GM12865 (cell line): Measurements from ENCODE around the gene SIM2.

Experiments used
- DNase-seq: peaks from one replicate; pipeline ENCODE4 v3.0.0; 2010; ENCODE audit warnings: low read depth
- H3K4me3 ChIP-seq: 2 replicates; pipeline ENCODE4 v1.5.1; 2011; ENCODE audit warnings: mild to moderate bottlenecking, low read depth, low read length, control low read depth
- CTCF ChIP-seq: IDR thresholded peaks from 2 replicates; pipeline ENCODE4 v1.5.1; 2011; ENCODE audit warnings: low read length, control low read depth, low read depth, inconsistent platforms; ENCODE audit not compliant: insufficient read depth; ENCODE audit errors: missing control alignments

Gene SIM2

DNA sequence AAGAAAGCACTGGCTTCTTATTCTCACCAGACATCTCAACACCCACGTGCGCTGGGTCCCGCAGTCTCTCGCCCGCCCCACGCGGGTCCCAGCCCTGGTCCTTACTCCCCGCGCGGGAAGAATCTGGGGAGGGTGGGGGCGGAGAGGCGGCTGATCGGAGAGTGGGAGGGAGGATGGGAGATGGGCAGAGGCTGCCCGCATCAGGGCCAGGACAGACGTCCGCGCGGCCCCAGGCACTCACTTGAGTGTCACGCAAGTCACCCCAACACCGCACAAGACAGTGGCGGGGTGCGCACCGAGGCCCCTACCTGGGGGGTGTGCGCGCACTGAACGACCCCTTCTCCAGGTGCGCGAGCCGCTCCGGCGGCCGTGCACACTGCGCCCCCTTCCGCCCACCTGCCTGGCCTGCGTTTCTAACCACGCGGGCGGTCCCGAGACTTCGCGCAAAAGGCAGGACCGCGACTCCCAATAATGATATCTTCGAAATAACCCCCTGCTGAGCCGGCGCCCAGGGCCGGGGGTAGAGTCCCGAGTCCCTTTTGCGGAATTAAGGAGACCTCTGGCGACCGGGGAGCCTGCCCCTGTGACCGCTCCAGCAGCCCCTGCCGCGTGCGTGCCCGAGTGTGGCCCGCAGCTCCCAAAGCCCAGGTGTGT lies 6.0 kb upstream of the SIM2 start:
- TF ChIP-seq CTCF = no peak
- no peak overlapping the region for H3K4me3 ChIP-seq
- DNase-seq = no peak

DNA sequence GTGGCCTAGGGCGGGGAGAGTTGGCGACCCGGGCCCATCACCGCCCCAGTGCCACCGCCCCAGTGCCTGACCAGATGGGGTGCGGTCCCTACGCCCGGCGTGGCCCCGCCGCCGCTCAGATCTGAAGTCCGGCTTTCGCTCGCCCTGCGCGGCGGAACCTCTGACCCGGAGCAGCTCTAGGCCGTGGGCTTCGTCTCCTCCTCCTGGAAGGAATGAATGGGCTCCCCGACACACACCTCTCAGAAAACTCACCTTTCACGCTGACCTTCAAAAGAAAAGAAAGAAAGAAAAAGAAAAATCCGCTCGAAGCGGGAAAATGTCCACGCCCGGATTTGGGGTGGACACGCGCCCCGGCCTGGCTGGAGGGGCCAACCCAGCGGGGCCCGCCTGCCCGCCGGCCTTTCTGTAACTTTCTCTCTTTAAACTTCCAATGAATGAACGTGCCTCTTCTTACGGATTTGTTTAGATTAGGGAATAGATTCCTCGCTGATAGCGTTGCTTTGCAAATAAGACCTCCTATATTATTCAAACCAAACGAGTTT lies 5.4 kb upstream of the SIM2 start:
- DNase-seq = no peak
- no peak for TF ChIP-seq CTCF
- H3K4me3 ChIP-seq = no peak overlapping the region

DNA sequence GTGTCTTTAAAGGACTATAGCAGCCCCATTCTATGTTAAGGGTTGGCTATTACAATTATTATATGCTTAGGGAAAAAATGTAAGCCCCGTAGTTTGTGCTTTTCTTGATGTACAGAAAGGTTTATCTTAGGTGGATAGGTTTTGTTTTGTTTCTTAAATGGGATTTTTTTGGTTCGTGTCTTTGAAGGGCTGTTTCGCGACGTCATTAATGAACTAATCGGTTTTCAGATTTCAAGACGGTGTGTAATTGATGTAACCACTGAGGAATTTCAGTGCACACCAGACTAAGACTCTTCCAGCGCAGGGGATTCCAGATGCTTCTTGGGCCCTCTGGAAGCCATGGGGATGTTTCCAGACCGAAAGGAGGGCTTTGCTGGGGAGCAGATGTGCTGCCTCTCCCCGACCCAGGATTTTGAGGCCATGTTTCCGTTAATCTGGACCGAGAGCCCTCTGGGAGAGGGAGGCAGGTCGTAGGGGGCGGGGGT lies 4.8 kb upstream of the SIM2 start:
- no peak for DNase-seq
- TF ChIP-seq CTCF = no peak
- no peak overlapping the region for H3K4me3 ChIP-seq

- H3K4me3 ChIP-seq = no peak overlapping the region
- TF ChIP-seq CTCF = no peak
- DNase-seq = no peak
These were observed 4.2 kb upstream of the SIM2 start for GRCh38 chr21:36694593-36695282.

DNA sequence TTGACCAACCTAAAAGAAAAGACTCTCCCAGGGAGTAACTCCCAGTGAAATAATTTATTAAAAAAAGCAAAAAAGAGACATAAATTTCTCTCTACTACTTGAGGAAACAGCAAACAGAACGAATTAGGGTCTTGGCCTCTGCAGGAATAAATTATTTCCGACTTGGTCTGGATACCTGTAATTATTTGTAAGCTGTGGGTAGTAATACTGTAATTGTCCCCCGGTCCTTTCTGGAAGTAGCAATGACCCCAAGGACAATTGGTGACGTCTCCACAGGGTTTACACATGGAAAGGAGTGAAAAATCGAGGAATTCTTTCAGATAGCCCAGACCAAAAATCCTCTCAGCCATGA lies 3.7 kb upstream of the SIM2 start:
- TF ChIP-seq CTCF = no peak
- no peak for DNase-seq
- H3K4me3 ChIP-seq = no peak overlapping the region

- no peak overlapping the region for H3K4me3 ChIP-seq
- no peak for DNase-seq
- no peak for TF ChIP-seq CTCF
These were observed 3.1 kb upstream of the SIM2 start for GRCh38 chr21:36695671-36696389.
